CD4-positive, alpha-beta T cell treated with Interleukin-21 for 1 hour (primary cell): Measurements from ENCODE around the gene SCUBE1.

Experiments used
- DNase-seq: peaks from one replicate; pipeline ENCODE4 v3.0.0-alpha.2; 2020

Gene SCUBE1

DNA sequence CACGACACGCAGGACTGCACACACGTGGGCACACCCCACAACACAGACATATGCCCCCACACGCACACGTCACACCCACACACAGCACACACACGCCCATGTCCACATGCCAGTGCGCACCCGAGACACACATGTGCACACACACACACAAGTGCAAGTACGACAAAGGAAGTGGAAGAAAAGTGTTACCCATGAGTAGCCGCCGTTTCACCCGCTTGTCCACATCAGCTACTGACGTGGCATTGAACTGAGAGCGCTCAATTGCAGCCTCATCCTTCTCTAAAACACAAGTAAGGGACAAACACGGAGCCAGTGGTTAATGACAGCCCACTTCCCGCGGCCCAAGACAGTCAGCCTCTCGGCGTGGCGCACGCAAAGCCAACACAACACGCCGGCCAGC is 87.9 kb downstream of the SCUBE1 start:
- DNase-seq, result no peak

DNA sequence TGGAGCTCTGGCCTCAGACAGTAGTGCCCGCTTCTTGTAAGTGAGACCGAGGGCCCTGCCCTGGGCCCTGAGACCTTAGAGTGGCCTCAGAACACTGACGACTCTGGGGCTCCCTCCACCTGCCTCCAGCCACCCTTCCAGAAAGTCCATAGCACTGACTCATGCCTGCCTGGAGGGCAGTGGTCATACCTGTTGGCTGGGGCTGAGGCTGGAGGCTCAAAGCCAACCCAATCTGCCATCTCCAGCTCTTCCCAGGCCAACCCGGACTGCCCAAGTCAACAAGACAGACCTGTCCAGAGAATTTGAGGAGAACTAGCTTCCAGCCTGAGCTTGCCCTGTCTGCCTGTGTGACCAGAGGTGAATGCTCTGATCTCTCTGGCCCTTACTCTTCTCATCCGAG is 89.3 kb downstream of the SCUBE1 start:
- DNase-seq, result no peak

DNA sequence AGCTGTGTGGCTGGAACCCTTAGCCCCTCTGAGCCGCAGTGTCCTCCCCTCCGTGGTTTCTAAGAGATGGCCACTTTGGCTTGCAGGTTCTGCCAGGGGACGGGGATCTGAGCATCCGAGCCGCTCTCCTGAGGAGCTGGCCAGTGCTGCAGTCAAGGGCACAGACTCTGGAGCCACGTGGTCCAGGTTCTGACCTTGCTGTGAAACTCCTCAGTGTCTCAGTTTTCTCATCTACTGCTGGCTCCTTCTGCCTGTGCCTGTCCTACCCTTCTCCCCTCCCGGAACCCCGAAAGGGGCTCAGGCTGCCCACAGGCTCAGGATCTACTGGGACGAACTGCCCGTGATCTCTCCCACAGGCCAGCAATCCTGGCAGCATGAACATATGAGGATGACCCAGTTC is 90.9 kb downstream of the SCUBE1 start:
- no peak for DNase-seq

DNA sequence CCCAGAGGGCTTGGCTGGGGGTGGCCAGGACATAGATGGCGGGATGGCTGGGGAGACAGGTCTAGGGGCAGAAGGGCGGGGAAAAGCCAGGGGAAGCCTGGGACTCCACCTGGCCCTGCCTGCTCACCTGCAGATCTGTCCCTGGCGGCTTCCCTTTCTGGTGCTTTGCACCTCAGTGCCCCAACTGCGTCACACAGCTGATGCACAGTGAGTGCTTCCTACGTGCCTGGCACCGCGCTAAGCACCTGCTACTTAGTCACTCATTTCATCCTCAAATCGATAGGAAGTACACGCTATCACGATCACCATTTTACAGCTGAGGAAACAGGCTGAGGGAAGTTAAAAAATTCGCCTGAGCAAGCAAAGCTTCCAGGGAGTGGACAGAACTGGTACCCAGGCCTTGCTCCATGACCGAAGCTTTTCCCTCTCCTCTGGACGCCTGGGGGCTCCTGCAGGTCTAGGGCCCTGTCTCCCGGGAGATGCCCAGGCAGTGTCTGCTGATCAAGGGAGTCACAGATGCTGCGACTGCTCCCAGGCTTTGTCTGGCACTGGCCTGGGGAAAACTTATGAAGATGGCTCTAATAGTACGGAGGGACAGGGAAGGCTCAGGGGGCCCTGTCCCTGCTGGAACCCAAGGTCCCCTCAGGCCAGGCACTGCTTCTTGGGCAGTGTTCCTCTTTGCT is 93.2 kb downstream of the SCUBE1 start:
- no peak for DNase-seq

DNA sequence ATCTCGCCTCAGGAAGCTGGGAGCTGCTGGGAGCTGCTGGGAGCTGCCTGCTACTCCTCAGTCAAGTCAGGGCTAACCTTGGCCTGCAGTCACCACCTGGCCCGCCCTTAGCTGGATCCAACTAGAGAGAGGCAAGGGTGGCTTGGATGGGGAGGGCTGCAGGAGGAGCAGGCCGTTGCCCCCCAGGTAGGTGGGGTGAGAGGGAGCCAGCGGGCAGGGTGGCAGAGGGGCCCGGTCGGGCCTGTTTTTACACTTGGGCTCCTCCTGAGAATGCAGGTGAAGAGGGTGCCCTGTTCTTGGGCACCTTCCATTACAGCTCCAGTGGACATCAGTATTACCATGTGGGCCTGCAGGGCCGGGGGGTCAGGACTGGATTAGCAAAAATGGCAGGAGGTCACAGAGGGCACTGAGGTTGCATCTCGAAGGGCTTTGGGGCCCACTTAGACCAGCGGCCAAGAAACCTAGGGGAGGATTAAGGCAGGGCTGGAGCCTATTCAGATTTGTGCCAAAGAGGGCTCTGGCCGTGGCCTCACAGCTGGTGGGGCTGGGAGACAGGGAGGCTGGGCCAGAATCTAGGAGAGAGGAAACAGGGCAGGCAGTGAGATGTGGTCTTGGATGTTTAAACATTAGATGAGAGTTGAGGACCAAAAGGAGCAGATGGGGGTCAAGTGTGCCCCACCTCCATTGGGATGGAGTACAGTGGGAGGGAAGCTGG is 95.5 kb downstream of the SCUBE1 start:
- DNase-seq, result no peak

DNA sequence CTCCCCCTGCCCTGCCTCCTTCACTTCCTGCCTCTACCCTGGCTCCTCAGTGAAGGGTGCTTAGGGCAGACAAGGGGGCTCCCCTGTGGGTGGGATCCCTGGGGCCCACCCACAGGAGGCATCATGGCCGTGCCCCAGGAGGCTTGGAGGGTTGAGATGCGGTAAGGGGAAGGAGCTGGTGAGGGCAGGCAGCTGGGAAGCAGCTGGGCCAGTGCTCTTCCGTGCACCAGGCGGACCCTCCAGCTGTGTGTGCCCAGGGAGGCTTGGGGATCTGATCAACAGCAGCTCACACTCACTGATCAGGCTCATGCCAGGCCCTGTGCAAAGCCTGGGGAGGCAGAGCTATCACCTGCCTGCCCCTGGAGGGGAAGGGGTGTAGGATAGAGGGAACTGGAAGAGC is 97.0 kb downstream of the SCUBE1 start:
- DNase-seq, result no peak

DNA sequence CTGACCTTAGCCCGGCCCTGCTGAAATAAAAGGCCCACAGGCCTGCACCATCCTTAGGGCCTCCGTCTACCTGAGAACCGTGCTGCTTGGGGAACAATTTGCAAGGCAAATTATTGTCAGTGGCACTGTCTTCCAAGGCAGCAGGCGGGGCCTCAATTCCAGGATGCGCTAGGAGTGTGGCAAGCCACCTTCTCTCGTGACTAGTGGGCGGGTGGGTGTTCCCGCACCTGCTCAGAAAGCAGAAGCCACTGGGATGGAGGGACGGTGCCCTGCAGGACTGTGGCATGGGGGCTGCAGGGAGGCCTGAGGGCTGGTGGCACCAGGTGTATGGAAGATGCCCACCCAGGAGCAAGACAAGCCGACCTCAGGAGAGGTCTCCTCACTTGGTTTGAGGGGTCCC is 97.5 kb downstream of the SCUBE1 start:
- no peak for DNase-seq

DNA sequence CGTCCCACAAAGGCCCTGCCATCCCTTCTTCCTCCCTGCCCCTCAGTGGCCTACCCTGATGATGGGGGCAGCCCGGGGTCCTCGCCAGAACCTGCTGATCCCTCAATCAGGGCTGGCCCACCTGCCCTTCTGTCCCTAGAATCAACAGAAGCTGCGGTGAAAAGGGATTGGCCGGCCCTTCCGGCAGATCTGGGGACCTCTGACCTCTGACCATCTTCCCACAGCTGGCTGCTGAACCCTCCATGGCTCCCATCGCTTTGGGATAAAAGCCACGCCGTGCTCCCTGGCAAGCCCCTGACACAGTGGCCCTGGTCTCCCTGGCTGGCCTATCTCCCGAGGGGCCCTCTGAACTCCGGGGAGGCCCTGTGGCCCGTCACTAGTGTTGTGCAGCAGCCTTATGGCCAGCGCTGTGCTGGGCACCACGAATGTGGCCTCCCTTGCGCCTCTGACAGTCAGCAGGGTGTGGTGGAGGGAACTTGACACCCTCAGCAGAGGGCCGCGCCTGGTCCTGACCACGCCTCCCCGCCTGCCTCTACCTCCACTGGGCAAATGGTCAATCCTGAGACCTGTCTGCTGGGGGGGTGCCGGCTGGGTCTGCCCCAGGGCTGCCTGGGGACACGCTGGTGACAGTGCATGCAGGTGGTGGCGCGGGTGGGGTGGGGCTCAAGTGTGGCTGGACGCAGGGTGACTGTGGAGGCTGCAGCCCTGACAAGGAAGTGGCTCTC is 98.2 kb downstream of the SCUBE1 start:
- DNase-seq, result no peak

DNA sequence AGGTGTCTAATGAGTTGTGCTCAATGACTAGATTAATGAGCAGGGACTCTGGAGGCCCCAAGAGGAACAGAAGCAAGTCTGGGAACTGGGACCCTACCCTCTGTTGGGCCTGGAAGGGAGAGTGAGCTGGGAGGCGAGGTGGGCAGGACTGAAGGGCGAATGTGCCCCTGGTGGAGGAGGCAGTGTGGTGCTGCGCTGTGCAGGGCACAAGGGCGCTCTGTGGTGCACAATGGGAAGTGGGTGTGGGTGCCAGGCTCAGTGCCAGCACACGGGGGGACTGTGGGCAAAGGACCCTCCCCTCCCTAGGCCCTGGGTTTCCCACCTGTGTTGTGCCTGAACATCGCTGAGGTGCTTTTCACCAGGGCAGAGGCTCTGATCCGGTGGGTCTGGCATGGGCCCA is 98.8 kb downstream of the SCUBE1 start:
- DNase-seq, result no peak

DNA sequence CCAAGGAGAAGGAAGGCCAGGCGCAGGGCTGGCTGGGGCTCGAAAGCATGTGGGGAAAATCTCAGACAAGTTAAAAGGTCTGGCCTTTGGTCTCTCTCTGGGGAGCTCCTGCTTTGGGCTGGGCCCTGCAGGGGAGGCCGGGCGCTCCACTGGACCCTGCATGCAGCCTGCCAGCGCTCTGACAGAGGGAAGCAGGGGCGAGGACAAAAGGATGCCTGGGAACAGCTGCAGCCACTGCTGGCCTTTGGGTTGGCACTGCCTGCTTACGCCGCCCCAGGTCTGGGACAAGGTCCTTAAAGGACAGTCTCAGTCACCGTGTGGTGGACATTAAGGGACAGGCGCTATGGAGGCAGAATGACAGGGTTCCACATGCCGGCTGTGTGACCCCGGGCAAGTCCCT is 99.8 kb downstream of the SCUBE1 start:
- DNase-seq, result no peak

DNA sequence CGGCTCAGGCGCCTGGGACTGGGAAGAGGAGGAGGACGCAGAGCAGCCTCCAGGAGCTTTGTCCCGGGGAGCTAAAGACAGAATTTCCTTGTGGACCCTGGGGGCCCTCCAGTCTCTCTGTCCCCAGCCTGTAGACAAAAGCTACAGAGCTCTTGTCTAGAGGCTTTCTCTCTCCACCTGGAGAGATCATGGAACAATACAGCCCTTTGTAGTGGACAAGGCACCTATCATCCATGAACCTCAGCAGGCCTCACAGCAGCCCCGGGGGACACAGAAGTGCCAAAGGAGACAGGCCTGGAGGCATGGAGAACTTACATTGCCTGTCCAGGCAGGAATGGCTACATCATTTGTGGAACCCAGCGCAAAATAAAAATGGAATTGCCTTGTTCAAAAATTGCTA is 100.5 kb downstream of the SCUBE1 start:
- DNase-seq, result no peak

DNA sequence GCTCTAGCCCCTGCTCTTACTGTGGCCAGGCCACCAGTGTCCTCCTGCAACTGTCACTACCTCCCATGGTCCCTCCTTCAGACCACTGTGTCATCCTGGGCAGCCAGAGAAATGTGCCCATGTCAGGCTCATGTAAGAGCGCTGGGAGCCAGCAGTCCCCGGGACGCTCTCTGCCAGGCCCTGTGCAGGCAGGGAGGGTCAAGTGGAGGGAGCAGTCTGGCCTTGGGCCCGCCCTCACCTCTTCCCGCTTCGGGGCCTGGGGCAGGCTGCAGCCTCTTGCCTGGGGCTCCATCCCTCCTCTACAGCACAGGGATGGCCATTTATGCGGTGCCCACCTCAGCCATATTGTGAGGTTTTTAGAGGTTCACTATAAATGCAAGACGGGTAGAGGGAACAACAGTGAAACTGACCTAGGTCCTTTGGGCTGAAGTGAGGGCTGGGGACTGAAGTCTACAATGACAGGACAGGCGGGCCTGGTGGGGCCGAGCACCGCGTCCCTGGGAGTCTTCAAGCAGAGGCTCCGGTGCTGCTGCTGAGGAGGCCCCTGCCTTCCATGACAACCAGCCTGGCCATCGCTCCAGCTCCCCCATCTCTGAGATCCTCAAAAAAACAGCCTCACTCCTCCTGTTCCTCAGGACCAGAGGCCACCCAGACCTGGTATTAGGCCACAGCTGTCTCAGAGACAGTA is 101.3 kb downstream of the SCUBE1 start:
- DNase-seq, result no peak

DNA sequence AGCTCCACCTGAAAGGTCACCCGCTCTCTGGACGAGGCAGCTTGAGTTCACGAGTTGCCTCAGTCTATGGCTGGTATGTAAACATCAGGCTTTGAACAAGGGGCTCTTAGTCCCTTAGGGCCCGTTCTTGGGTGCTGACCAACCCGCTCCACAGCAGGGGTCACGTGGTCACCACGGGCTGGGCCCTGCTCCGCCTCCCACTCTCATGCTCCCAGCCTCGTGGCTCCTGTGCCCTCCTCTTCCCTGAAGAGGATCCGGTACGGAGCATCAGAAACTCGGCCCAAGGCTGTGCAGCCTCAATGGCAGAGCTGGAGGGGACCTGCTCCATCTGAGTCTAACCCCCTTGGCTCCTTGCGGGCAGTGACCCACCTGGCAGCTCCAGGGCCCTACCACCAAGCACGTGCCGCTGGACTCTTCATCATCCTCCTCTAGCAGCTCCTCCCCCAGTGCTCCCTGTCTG is 102.0 kb downstream of the SCUBE1 start:
- DNase-seq, result no peak

DNA sequence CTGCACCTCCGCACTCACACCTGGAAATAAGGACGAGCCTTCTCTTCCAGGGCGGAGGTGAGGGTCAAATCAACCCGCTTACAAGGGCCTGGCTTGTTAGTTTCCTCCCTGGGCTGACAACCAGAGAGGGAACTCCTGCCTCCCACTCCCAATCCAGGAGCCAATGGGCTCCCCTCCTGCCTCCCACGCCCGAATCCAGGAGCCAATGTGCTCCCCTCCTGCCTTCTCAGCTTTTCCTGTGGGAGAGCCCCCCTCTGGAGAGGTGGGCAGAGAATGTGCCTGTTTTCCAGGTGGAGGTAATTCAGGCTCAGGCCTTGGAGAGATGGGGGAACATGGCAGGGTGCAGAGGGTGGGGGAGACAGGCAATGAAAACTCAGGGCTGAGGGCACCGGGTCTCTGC is 102.6 kb downstream of the SCUBE1 start:
- no peak for DNase-seq

DNA sequence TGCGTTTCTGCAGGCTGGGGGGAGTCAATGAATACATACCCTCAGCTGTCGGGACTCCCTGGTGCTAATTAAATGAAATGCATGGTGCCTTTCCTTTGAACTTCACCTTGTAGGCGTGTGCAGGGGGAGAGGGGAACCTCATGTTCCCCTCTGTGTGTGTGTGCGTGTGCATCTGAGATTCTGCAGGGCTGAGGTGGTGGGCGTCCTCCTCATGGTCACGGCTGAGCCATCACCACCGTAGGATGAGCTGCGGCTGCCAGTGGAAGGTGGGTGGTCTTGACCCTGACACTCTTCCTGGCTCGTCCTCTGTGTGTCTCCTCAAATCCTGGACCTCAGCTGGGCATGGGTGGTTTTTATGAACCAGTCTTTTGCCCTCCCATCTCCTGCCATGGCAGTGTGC is 103.2 kb downstream of the SCUBE1 start:
- no peak for DNase-seq

DNA sequence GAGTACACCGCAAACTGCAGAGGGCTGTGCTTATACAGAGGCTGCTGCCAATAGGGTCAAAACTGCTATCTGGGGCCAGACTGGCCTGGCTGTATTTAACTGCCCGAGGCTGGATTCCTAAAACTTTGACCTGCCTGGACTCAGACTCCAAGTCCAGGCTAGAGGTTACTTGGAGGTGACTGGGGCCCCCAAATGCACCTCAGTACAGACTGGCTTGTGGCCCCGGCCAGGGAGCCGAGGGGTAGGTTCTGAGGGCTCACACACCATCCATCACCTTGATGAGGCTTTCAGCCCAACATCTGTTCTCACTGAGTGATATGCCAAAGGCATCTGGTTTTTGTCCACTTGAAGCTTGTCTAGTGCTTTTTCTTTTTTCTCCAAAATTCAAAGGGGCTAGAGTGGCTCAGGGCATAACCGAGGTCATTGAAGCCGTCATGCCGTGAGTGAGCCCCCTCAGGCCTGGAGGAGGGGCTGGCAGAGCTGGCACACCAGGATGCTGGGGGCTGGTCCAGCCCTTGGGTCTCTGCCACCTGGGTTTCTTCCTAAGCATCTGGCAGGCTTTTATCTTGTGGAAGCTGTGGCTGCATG is 103.9 kb downstream of the SCUBE1 start:
- no peak for DNase-seq

DNA sequence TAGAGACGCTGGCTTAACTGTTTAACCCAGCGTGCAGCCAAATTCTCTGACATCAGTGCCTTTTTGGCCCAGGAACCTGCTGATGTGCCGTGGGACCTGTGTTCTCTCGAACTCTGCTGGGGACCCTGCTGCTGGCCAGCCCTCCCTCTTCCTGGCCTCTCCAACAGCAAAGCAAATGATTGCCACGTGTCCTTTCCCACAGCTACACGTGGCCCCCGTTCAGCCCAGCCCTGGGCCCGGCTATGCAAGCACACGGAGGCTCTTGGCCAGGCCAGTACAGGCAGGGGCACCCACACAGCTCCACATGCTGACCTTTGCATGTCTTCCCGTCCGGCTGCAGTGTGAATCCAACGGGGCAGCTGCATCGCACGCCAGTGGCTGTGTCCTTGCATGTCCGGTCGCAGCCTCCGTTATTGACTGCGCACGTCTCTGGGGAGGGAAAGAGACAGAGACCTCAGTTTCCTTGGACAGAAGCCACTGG is 104.6 kb downstream of the SCUBE1 start:
- DNase-seq, result no peak

DNA sequence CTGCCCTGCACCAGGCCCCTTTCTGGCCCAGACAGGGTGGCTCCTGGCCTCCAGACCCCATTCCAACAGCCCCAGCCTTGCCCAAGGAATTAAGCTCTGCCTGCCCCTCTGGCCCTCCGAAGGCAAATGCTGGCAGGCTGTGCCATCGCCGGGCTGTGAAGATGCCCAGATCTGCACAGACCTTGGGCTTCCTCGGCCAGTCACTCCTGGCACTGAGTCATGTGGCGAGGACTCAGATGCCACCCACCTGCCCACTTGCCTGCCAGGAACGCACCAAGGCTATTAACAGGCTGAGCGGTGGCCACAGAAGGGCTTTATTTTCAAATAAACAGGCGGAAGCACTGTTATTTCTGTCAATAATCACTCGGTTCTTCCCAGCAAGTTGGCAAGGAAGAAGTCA is 105.9 kb downstream of the SCUBE1 start:
- no peak for DNase-seq

DNA sequence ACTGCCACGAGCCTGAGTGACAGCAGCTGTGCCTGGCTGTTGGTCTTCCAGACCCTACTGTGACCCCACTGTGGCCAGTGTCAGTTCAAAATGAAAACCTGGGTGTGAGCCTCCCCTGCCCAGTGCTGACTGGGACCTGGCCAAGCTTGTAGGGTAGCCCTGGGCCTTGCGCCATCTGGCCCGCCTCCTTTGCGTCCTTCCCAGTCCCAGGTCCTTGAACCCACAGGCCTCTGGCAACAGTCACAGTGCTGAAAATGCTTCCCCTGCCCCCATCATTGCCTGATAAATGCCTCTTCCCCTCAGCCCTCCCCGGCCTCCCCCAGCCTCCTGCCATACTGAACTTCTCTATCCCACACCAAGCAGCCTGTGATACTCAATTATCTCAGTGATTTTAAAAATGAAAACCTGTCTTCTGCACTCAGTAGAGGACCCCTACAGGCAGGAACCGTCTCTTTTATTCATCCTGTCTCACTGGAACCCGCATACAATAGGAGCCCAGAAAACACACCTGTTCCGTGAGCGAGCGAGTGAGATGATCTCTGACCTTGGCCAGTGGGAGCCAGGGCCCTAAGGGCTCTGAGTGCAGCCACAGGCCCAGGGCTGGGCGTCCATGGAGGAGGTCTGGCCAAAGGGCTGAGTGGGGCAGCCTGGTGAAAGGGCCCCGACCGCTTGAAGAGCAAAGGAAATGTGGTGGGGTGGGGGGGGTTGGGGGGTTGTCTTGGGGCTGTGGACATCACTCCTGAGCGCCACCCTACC is 106.6 kb downstream of the SCUBE1 start:
- no peak for DNase-seq

DNA sequence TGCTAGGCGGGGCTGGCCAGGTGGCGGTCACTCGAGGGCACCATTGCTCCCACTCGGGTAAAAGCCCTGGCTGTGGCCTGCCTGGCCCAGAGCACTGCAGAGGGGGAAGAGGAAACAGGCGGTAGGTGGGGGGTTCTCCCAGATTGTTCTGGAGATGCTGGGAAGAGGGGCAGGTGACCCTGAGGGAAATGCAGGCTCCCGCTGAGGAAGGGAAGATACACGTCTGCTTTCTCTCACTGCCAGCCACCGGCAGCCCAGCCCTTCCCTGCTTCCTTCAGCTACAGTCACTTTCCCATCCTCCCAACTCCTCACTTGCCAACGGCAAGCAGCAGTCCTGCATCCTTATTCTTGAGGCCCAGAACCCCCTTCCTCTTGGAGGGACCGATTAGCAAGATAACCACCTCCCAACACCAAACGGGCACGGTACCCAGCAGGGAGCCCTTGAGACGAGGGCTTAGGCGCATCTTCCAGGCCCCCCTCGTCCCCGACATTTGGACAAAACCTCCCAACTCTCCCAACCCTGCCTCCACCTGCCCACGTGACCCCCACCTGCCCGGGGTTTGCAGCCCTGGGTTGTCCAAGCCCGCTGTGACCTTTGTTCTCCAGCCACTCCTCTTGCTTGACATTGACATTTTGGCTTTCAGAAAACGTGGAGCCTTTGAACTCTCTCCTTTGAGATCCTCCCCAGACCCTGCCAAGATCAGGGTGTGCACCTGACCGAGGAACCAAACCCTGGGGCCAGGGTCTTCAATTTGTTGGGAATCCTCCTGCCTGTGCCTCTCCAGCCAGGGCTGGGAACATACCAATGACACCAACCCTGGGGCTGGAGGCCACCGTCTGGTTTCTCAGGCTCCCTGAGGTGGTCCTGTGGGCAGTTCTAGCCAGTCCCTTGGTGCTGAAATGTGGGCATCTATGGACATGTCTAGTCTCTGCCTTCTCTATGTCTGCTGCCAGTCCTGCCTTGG is 107.4 kb downstream of the SCUBE1 start:
- no peak for DNase-seq
